HepG2 (cell line): ENCODE measurements around the gene SLC7A11.

Experiments used
- SOX5 ChIP-seq: IDR thresholded peaks from 2 replicates; pipeline ENCODE4 v1.6.1; 2016; ENCODE audit warnings: borderline replicate concordance
- ZKSCAN1 ChIP-seq: fragments of 150-350 bp; IDR thresholded peaks from 2 replicates; pipeline ENCODE4 v1.6.1; 2014; ENCODE audit warnings: low read length
- ZNF687 ChIP-seq: sonication (generic); formaldehyde crosslinking; IDR thresholded peaks from 2 replicates; pipeline ENCODE4 v1.5.1; 2020; ENCODE audit warnings: mild to moderate bottlenecking, missing genetic modification reagents, moderate library complexity

GRCh38 chr4:138225477-138225876, 16.7 kb downstream of the SLC7A11 start:
- no peak for TF ChIP-seq SOX5 (CRISPR knock-in tag)
- no peak for TF ChIP-seq ZNF687 (CRISPR knock-in tag)
- TF ChIP-seq ZKSCAN1, result no peak
